ENCODE measurements around the gene SPG7.
A peak's percentile ranks its signal among the peaks of the same experiment; 100 is the strongest.

The SPG7 gene

DNA sequence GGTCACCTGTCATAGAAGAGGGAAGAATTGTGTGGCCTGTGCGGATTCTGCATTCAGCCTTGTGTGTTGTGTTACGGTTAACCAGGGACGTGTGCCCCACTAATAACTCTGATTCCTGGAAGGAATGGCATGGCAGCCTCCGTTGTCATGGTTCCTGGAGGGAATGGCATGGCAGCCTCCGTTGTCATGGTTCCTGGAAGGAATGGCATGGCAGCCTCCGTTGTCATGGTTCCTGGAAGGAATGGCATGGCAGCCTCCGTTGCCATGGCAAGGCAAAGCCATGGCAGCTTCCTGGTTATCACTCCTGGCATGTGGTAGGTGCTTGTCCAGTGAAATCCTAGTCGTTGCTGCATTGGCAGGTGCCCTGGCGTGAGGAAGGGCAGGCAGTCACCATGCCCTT lies 8.9 kb downstream of the SPG7 start:
- Mint-ChIP-seq H3K4me1 (peaks cover 3% of the 10 kb centered on the region), H3K4me3 (no peak overlapping the region), H3K27me3 (no peaks in the 10 kb centered on the region), H3K27ac (no peak overlapping the region), H3K9me3 (no peaks in the 10 kb centered on the region), H3K36me3 (peaks cover 32% of the 10 kb centered on the region)
- ATAC-seq (ENCODE audit: low read depth) (no peak), DNase-seq (ENCODE audit: low spot score in 2 of 2) (no peak)

DNA sequence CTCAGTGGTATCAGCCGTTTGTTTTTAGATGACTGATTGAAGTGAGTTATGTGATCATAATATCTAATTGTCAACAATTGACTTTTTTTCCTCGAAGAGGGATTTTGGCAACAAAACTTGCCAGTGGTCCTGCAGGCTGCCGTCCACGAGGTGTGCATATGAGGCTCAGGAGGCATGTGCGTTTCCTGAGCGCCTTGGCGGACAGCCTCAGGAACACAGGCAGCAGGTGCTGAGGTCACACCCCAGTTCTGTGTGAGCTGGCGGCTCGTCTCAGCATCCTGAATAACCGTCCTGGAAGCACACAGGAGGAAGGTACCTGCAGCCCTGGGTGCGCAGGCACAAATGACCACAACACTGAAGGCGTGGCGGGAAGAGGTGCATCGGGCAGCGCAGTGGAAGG lies 11.7 kb downstream of the SPG7 start:
- ATAC-seq (ENCODE audit: low read depth): no peak
- no peak for DNase-seq (ENCODE audit: low spot score in 2 of 2)
- H3K27ac Mint-ChIP-seq: no peak overlapping the region
- H3K9me3 Mint-ChIP-seq: no peaks in the 10 kb centered on the region
- H3K4me1 Mint-ChIP-seq: peaks cover 3% of the 10 kb centered on the region
- H3K4me3 Mint-ChIP-seq: no peak overlapping the region
- peaks cover 38% of the 10 kb centered on the region for H3K36me3 Mint-ChIP-seq
- H3K27me3 Mint-ChIP-seq: no peaks in the 10 kb centered on the region

DNA sequence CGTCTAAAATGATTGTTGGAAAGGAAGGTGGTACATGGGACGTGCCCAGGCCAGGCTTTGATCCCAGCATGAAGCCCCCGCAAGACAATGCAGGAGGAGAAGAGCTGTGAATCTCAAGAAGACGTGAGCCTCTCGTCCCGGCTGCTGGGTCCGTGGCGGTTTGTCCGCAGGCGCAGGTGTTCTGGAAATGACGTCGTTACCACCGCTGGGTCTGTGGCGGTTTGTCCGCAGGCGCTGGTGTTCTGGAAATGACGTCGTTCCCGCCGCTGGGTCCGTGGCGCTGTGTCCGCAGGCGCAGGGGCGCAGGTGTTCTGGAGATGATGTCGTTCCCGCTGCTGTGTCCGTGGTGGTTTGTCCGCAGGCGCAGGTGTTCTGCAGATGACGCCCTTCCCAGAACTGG lies 14.1 kb downstream of the SPG7 start:
- DNase-seq (ENCODE audit: low spot score in 2 of 2) (no peak), ATAC-seq (ENCODE audit: low read depth) (no peak)
- Mint-ChIP-seq H3K4me1 (peaks cover 3% of the 10 kb centered on the region), H3K27me3 (no peaks in the 10 kb centered on the region), H3K36me3 (peaks cover 44% of the 10 kb centered on the region), H3K9me3 (no peaks in the 10 kb centered on the region), H3K4me3 (no peak overlapping the region), H3K27ac (no peak overlapping the region)

DNA sequence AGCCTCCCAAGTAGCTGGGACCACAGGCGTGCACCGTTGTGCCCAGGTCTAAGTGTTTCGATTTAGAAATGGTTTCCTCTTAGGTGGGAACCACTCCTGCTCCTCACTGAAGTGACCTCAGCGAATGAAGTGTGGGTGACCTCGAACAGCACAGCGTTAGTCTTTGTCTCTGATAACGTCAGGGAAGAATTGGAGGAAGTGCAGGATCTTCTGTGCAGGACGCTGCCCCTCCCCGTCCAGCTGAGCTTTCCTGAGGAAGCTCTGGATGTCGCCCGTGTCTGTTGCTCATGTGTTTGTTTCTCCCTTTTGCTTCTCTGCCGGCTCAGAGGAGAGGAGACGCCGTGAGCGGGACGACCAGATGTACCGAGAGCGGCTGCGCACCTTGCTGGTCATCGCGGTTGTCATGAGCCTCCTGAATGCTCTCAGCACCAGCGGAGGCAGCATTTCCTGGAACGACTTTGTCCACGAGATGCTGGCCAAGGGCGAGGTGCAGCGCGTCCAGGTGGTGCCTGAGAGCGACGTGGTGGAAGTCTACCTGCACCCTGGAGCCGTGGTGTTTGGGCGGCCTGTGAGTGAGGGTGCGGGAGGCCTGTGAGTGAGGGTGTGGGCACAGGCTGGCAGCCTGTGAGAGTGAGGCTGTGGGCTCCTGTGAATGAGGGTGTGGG lies 15.6 kb downstream of the SPG7 start:
- no peak for DNase-seq (ENCODE audit: low spot score in 2 of 2)
- no peaks in the 10 kb centered on the region for H3K9me3 Mint-ChIP-seq
- H3K36me3 Mint-ChIP-seq: peaks cover 39% of the 10 kb centered on the region
- no peak for ATAC-seq (ENCODE audit: low read depth)
- H3K27me3 Mint-ChIP-seq: no peaks in the 10 kb centered on the region
- no peak overlapping the region for H3K4me3 Mint-ChIP-seq
- no peak overlapping the region for H3K27ac Mint-ChIP-seq
- H3K4me1 Mint-ChIP-seq: peaks cover 3% of the 10 kb centered on the region

DNA sequence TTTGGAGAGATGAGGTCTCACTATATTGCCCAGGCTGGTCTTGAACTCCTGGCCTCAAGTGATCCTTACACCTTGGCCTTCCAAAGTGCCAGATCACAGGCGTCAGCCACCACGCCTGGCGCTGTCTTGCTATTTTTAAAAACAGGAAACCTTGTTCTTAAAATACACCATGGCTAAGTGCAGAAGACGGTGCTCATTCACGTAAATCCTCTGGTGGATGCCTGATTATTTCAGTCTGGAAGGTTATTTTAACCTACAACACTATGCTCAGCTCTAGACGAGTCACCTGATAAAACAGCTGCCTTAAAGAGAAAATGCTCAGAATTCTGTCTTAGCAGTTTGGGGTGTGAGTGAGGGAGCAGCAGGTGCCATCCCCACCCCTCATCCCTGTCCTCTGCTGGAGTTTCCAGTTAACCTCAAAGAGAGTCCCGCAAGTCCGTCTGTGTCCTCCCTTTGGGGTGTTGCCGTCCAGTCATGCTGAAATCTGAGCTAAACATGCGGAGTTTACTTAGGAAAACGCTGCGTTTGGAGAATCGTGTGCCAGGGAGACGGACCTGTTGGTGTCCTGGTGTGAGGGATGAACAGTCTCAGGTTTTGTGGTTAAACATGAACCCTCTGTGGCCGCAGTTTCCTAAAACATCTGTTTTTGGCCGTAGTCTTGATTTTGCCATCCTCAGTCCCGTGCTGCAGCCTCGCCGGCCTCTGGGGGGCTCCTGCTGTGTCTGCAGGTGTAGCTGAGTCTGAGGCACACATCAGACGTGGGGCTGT lies 17.1 kb downstream of the SPG7 start:
- H3K27ac Mint-ChIP-seq: no peak overlapping the region
- no peak overlapping the region for H3K4me3 Mint-ChIP-seq
- H3K27me3 Mint-ChIP-seq: no peaks in the 10 kb centered on the region
- peaks cover 3% of the 10 kb centered on the region for H3K4me1 Mint-ChIP-seq
- peaks cover 40% of the 10 kb centered on the region for H3K36me3 Mint-ChIP-seq
- no peak for ATAC-seq (ENCODE audit: low read depth)
- DNase-seq (ENCODE audit: low spot score in 2 of 2): no peak
- H3K9me3 Mint-ChIP-seq: no peaks in the 10 kb centered on the region

DNA sequence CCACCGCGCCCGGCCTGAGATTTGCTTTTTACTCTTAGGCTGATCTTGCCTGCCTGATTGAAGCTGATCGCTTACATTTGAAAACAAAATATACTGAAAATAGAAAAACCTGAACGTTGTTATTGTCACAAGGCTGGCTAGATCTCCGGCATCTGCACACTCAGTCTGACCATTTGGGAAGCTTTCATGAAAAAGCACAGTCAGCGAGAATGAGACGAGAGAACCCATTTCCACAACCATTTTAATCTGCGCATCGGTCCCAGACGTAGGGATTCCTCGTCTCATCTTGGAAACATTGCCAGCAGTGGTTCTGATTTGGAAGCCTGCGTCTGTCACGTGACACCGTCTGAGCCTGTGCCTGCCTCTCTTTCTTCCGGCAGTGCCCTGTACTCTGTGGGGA lies 20.9 kb downstream of the SPG7 start:
- ATAC-seq (ENCODE audit: low read depth): no peak
- H3K4me1 Mint-ChIP-seq: peaks cover 3% of the 10 kb centered on the region
- no peaks in the 10 kb centered on the region for H3K27me3 Mint-ChIP-seq
- no peaks in the 10 kb centered on the region for H3K9me3 Mint-ChIP-seq
- no peak for DNase-seq (ENCODE audit: low spot score in 2 of 2)
- H3K27ac Mint-ChIP-seq: no peak overlapping the region
- H3K36me3 Mint-ChIP-seq: peaks cover 31% of the 10 kb centered on the region
- no peak overlapping the region for H3K4me3 Mint-ChIP-seq

DNA sequence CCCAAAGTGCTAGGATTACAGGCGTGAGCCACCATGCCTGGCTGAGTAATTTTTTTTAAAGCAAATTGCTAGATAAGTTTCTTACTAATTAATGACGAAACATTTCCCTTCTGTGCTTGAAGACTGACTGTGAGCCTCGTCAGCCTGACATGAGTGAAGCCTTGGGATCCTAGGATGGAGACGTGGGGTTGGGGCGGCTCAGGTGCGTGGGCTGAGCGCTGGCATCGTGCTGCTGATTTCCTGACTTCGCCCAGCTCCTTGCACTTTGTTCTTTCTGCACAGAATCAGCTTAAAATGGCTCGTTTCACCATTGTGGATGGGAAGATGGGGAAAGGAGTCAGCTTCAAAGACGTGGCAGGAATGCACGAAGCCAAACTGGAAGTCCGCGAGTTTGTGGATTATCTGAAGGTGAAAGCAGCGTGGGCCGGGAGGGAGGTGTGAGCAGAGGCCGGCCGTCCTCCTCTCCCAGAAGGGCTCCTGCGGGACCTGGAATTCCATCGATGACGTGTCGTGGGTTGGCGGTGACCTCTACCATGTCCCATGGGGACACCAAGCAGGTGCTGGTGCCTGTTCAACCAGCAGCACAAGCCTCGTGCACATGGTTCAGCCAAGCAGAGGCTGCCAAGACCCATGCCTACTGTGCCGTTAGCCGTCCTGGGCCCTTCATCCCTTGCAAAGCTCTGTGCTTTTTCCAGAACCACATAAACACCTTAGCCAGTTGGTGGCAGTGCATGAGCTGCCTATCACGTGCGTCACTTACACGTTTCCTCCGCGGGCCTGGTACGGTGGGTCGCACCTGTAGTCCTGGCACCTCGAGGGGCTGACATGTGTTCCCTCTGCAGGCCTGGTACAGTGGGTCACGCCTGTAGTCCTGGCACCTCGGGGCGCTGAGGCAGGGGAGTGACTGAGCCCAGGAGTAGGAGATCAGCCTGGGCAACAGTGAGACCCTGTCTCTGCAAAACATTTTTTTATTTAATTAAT lies 22.5 kb downstream of the SPG7 start:
- no peaks in the 10 kb centered on the region for H3K9me3 Mint-ChIP-seq
- H3K27ac Mint-ChIP-seq: no peak overlapping the region
- peaks cover 24% of the 10 kb centered on the region for H3K36me3 Mint-ChIP-seq

DNA sequence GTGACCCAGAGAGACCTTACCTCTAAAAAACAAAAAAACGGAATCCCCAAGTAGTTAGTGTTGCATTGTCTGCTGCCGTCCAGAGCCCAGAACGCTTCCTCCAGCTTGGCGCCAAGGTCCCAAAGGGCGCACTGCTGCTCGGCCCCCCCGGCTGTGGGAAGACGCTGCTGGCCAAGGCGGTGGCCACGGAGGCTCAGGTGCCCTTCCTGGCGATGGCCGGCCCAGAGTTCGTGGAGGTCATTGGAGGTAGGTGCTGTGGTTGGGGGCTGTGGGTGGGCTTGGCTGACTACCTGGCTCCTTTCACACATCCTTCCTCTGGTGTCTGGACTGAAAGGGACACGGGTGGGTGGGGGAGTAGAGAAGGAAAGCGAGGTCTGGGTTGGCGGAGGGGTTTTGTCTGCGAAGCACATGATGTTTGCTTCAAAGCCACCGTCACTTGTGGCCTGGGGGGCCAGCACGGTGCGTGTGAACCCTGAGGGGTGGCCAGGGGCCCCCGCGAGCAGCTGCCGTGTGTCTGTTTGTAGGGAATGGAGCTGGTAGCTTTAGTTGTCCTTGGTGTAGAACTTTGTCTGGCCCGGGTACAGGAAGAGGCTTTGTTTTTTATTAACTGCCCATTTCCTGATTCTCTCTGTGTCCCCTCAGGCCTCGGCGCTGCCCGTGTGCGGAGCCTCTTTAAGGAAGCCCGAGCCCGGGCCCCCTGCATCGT lies 23.8 kb downstream of the SPG7 start:
- no peak for DNase-seq (ENCODE audit: low spot score in 2 of 2)
- H3K27ac Mint-ChIP-seq: no peak overlapping the region
- no peak for ATAC-seq (ENCODE audit: low read depth)
- H3K27me3 Mint-ChIP-seq: no peaks in the 10 kb centered on the region
- H3K9me3 Mint-ChIP-seq: no peaks in the 10 kb centered on the region
- H3K4me1 Mint-ChIP-seq: peaks cover 14% of the 10 kb centered on the region
- H3K36me3 Mint-ChIP-seq: peaks cover 18% of the 10 kb centered on the region
- no peak overlapping the region for H3K4me3 Mint-ChIP-seq

More for the DNA sequence above, 22.5 kb downstream of the SPG7 start:
- peaks cover 14% of the 10 kb centered on the region for H3K4me1 Mint-ChIP-seq
- DNase-seq (ENCODE audit: low spot score in 2 of 2): no peak
- ATAC-seq (ENCODE audit: low read depth): no peak
- no peaks in the 10 kb centered on the region for H3K27me3 Mint-ChIP-seq
- H3K4me3 Mint-ChIP-seq: no peak overlapping the region

DNA sequence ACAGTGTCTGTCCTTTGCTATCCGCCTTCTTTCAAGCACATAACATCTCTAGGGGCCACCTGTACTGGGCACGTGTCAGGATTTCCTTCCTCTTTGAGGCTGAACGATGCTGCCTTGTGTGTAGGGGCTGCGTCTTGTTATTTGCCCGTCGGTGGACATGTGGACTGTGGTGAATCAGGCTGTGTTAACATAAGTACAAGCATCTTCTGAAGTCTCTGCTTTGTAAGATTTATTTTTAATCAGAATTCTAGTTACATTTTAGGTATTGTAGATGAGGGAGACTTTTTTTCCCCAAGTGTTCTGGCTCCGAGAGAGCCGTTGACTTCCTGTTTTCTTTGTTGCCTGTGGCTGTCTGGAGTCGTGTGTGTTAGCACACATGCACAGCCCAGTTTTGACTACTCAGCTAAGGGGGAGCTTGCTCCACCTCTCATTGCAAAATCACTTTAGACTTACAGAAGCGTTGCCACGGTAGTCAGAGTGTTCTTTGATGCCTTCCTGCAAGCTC lies 26.1 kb downstream of the SPG7 start:
- H3K4me3 Mint-ChIP-seq: peak overlapping the region; percentile 36
- no peaks in the 10 kb centered on the region for H3K27me3 Mint-ChIP-seq
- H3K4me1 Mint-ChIP-seq: peaks cover 14% of the 10 kb centered on the region
- H3K36me3 Mint-ChIP-seq: peaks cover 6% of the 10 kb centered on the region
- H3K9me3 Mint-ChIP-seq: no peaks in the 10 kb centered on the region
- ATAC-seq (ENCODE audit: low read depth) (peak; percentile 93), DNase-seq (ENCODE audit: low spot score in 2 of 2) (peak; percentile 36 to 48)
- peak overlapping the region; percentile 81 for H3K27ac Mint-ChIP-seq

DNA sequence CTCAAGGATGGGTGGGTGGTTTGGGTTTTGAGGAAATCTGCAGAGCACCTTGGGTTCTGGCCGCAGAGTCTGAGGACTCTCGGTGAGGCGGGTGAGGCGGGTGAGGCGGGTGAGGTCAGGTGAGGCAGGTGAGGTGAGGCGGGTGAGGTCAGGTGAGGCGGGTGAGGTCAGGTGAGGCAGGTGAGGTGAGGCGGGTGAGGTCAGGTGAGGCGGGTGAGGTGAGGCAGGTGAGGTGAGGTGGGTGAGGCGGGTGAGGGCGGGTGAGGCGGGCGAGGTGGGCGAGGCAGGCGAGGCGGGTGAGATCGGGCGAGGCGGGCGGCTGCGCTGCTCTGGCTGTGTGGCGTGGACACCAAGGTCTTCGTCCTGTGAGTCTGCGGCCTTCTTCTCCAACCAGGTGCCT lies 28.2 kb downstream of the SPG7 start:
- Mint-ChIP-seq H3K4me3 (no peak overlapping the region), H3K4me1 (peaks cover 14% of the 10 kb centered on the region), H3K9me3 (no peaks in the 10 kb centered on the region), H3K27me3 (no peaks in the 10 kb centered on the region), H3K36me3 (peaks cover 6% of the 10 kb centered on the region), H3K27ac (no peak overlapping the region)
- DNase-seq (ENCODE audit: low spot score in 2 of 2) (no peak), ATAC-seq (ENCODE audit: low read depth) (no peak)

DNA sequence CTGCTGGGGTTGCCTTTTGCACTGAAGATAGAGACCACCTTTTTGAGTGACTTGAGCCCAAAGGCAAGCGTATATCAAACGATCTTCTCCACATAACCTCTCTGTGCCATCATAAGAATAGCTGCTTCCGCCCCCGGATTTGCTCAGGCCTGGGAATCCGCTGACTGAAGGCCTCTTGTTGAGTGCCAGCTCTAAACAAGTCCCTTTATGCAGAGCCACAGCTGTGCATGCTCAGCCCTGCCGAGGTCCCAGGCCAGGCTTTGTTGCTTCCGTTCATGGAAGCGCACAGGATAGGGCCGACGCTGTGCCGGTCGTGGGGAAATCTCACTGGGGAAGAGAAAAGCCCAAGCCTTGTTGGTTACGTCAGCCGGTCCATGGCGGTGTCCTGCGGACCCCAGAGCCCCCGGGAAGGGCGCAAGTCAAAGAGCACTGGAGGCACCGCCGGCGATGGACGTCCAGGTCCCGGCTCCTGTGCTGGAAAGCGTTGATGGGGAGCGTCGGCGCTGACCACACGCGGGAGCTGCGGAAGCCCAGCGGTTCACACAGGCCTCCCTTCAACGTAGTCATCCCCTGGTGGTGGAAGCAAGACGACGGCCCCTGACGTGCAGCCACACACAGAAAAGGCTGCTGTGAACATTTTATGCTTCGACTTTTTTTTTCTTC lies 28.8 kb downstream of the SPG7 start:
- Mint-ChIP-seq H3K27ac (no peak overlapping the region), H3K9me3 (no peaks in the 10 kb centered on the region), H3K27me3 (no peaks in the 10 kb centered on the region), H3K4me3 (no peak overlapping the region), H3K4me1 (peaks cover 14% of the 10 kb centered on the region), H3K36me3 (peaks cover 7% of the 10 kb centered on the region)
- ATAC-seq (ENCODE audit: low read depth): no peak
- DNase-seq (ENCODE audit: low spot score in 2 of 2): no peak

DNA sequence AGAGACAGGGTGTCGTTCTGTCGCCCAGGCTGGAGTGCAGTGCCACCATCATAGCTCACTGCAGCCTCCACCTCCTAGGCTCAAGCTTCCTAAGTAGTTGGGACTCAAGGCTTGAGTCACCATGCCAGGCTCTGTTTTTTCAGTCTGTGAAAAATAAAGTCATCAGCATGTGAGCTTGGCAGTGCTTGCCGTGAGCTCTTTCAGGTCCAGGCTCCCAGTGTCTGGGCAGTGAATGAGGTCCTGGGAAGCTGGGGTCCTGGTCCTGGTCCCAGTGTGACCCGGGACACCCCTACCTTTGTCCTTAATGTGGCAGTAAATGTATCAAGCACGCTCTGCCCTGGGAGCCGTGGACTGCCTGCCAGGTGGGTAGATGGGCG lies 29.3 kb downstream of the SPG7 start:
- Mint-ChIP-seq H3K27me3 (no peaks in the 10 kb centered on the region), H3K36me3 (peaks cover 9% of the 10 kb centered on the region), H3K4me1 (peaks cover 14% of the 10 kb centered on the region), H3K9me3 (no peaks in the 10 kb centered on the region), H3K27ac (no peak overlapping the region), H3K4me3 (no peak overlapping the region)
- ATAC-seq (ENCODE audit: low read depth): no peak
- no peak for DNase-seq (ENCODE audit: low spot score in 2 of 2)

DNA sequence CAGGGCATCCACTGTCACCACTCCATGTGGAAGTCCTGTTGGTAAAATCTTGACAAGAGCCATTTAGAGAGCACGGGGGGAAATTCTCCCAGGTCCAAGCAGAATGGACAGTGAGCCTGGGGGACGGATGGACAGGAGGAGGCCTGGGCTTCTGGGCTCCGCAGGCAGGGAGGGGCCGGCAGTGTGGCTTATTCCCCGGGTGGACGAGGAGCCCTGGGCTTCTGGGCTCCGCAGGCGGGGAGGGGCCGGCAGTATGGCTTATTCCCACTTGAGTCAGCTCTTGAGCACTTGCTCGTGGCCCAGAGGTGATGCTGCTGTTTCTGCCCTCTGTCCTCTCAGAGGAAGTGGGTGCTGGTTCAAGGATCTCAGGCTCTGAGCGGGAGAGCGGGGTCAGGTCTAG lies 30.1 kb downstream of the SPG7 start:
- no peak for ATAC-seq (ENCODE audit: low read depth)
- no peaks in the 10 kb centered on the region for H3K27me3 Mint-ChIP-seq
- H3K9me3 Mint-ChIP-seq: no peaks in the 10 kb centered on the region
- H3K36me3 Mint-ChIP-seq: peaks cover 9% of the 10 kb centered on the region
- no peak for DNase-seq (ENCODE audit: low spot score in 2 of 2)
- peaks cover 14% of the 10 kb centered on the region for H3K4me1 Mint-ChIP-seq
- H3K27ac Mint-ChIP-seq: no peak overlapping the region
- H3K4me3 Mint-ChIP-seq: no peak overlapping the region

All from memory B cell (primary cell).